ENCODE results near the gene SPIN4. TPM values are rescaled to one million over a fixed set of nuclear protein-coding genes. Genes with fewer than 3 reads are reported as not detected.

SPIN4 gene
- polyA plus RNA-seq, 3 donors = 0.93 to 2.1 (median 1.5) TPM

- intact Hi-C loops (cut with micrococcal nuclease) = no loop called here
- H3K9me3 ChIP-seq (replicated peaks in 1 of 2; ENCODE audit: control insufficient read depth in 1 of 2, insufficient read depth in 1 of 2, low read length in 2 of 2) = no peaks in the 10 kb centered on the region
- DNase-seq = no peak
- no peaks in the 10 kb centered on the region for H3K36me3 Mint-ChIP-seq
- TF ChIP-seq CTCF (IDR thresholded peaks at IDR 0.05) = no peak
- peaks cover 0 to 12% (median 3%) of the 10 kb centered on the region in 7 donors for H3K9me3 Mint-ChIP-seq
- H3K27ac Mint-ChIP-seq = no peak overlapping the region
- H3K4me2 ChIP-seq (replicated peaks; ENCODE audit: extremely low read depth, low read length, poor library complexity, severe bottlenecking) = peak overlapping the region; percentile 28
- H3K27me3 Mint-ChIP-seq (ENCODE audit: low read depth in 3 of 3) = peaks cover 0 to 2% (median 0%) of the 10 kb centered on the region in 3 donors
- no peak overlapping the region for H2AFZ ChIP-seq (ENCODE audit: insufficient read depth, low read depth, low read length, poor library complexity, severe bottlenecking)
- H3K4me1 ChIP-seq (ENCODE audit: control insufficient read depth in 1 of 2, insufficient read depth in 2 of 2, low read length in 2 of 2) = peaks cover 11 to 16% of the 10 kb centered on the region in 2 donors
- WGBS (ENCODE audit: insufficient coverage) = no CpG with 5 or more reads among the region's 3 CpGs
- no peak overlapping the region for H3K27ac ChIP-seq (ENCODE audit: low read depth in 1 of 2, low read length in 2 of 2)
- peaks cover 16% of the 10 kb centered on the region for H3K4me1 Mint-ChIP-seq
- H3K4me3 ChIP-seq (replicated peaks in 1 of 3; ENCODE audit: low read depth in 2 of 3, low read length in 3 of 3) = no peak overlapping the region
- H3K36me3 ChIP-seq (replicated peaks in 1 of 2; ENCODE audit: control insufficient read depth in 1 of 2, insufficient read depth in 2 of 2, low read length in 2 of 2) = no peaks in the 10 kb centered on the region
- no peaks in the 10 kb centered on the region for H3K27me3 ChIP-seq (ENCODE audit: control insufficient read depth in 2 of 2, insufficient read depth in 2 of 2, low read length in 2 of 2)
- peak overlapping the region; percentile 28 to 44 for H3K4me3 Mint-ChIP-seq
- H4K20me1 ChIP-seq (ENCODE audit: insufficient read depth, low read length) = no peaks in the 10 kb centered on the region
- H3K9ac ChIP-seq (ENCODE audit: insufficient read depth, low read length, poor library complexity, severe bottlenecking) = no peak overlapping the region
- H3K79me2 ChIP-seq (ENCODE audit: insufficient read depth, low read length) = peaks cover 28% of the 10 kb centered on the region
These were observed 1.8 kb downstream of the SPIN4 start for GRCh38 chrX:63349307-63349706.

GRCh38 chrX:63330681-63331080 lies 20.5 kb downstream of the SPIN4 start:
- Mint-ChIP-seq H3K4me1 (peaks cover 4% of the 10 kb centered on the region), H3K36me3 (peaks cover 19 to 20% of the 10 kb centered on the region in 2 donors), H3K27me3 (ENCODE audit: low read depth in 3 of 3) (no peaks in the 10 kb centered on the region), H3K4me3 (peak overlapping the region in 1 of 2 donors; percentile 21), H3K27ac (peak overlapping the region; percentile 4 to 87 (median 73)), H3K9me3 (peaks cover 3 to 18% (median 10%) of the 10 kb centered on the region in 7 donors)
- no peak overlapping the region for H2AFZ ChIP-seq (ENCODE audit: insufficient read depth, low read depth, low read length, poor library complexity, severe bottlenecking)
- no peak overlapping the region for H3K9ac ChIP-seq (ENCODE audit: insufficient read depth, low read length, poor library complexity, severe bottlenecking)
- H3K27me3 ChIP-seq (ENCODE audit: control insufficient read depth in 2 of 2, insufficient read depth in 2 of 2, low read length in 2 of 2) = no peaks in the 10 kb centered on the region
- H3K4me1 ChIP-seq (ENCODE audit: control insufficient read depth in 1 of 2, insufficient read depth in 2 of 2, low read length in 2 of 2) = peaks cover 0 to 2% of the 10 kb centered on the region in 2 donors
- no peaks in the 10 kb centered on the region for H4K20me1 ChIP-seq (ENCODE audit: insufficient read depth, low read length)
- DNase-seq = peak; percentile 60 to 81 (median 60)
- H3K4me3 ChIP-seq (replicated peaks in 1 of 3; ENCODE audit: low read depth in 2 of 3, low read length in 3 of 3) = no peak overlapping the region
- intact Hi-C loops (cut with micrococcal nuclease) = no loop called here
- peaks cover 0 to 6% of the 10 kb centered on the region in 2 donors for H3K9me3 ChIP-seq (replicated peaks in 1 of 2; ENCODE audit: control insufficient read depth in 1 of 2, insufficient read depth in 1 of 2, low read length in 2 of 2)
- no peaks in the 10 kb centered on the region for H3K79me2 ChIP-seq (ENCODE audit: insufficient read depth, low read length)
- no peak overlapping the region for H3K4me2 ChIP-seq (replicated peaks; ENCODE audit: extremely low read depth, low read length, poor library complexity, severe bottlenecking)
- no peak for TF ChIP-seq CTCF (IDR thresholded peaks at IDR 0.05)
- no peaks in the 10 kb centered on the region for H3K36me3 ChIP-seq (replicated peaks in 1 of 2; ENCODE audit: control insufficient read depth in 1 of 2, insufficient read depth in 2 of 2, low read length in 2 of 2)
- WGBS (ENCODE audit: insufficient coverage) = 40% methylated on average over 4 of the region's 8 CpGs
- peak overlapping the region in 1 of 2 donors; percentile 6 for H3K27ac ChIP-seq (ENCODE audit: low read depth in 1 of 2, low read length in 2 of 2)
